Neutrophil (primary cell): Measurements from ENCODE around the gene PLOD3.

Source experiments
- H3K27ac ChIP-seq: fragments of 200-600 bp; sonication (generic); 2 replicates; pipeline ENCODE4 v1.5.1; 2016; ENCODE audit warnings: mild to moderate bottlenecking, moderate library complexity
- H3K27me3 ChIP-seq: fragments of 200-600 bp; sonication (generic); 2 replicates; pipeline ENCODE4 v1.6.0; 2016; ENCODE audit warnings: mild to moderate bottlenecking
- H3K36me3 ChIP-seq: fragments of 200-600 bp; sonication (generic); 2 replicates; pipeline ENCODE4 v1.5.1; 2017
- H3K4me1 ChIP-seq, 2 experiments: fragments of 200-600 bp in 1 of 2; sonication (generic) in 1 of 2; 1 replicate in 1 of 2; 2 replicates in 1 of 2; pipeline versions ENCODE4 v1.5.1 to v1.6.1; 2013 to 2016; ENCODE audit warnings: low read depth in 1 of 2, low read length in 1 of 2, mild to moderate bottlenecking in 1 of 2, moderate library complexity in 1 of 2; ENCODE audit not compliant: control insufficient read depth in 1 of 2, insufficient read depth in 1 of 2
- H3K4me3 ChIP-seq, 2 experiments: fragments of 200-600 bp in 1 of 2; sonication (generic) in 1 of 2; 1 replicate in 1 of 2; 2 replicates in 1 of 2; pipeline ENCODE4 v1.5.1; 2013 to 2016; ENCODE audit warnings: low read depth in 1 of 2, low read length in 1 of 2, mild to moderate bottlenecking in 1 of 2, moderate library complexity in 1 of 2
- H3K9me3 ChIP-seq: fragments of 200-600 bp; sonication (generic); 2 replicates; pipeline ENCODE4 v1.5.1; 2016
- CTCF ChIP-seq: fragments of 200-600 bp; sonication (generic); IDR thresholded peaks from 2 replicates; pipeline ENCODE4 v1.5.1; 2016; ENCODE audit warnings: antibody characterized with exemption

Gene PLOD3

GRCh38 chr7:101220295-101220694 is 2.9 kb upstream of the PLOD3 start:
- no peaks in the 10 kb centered on the region for H3K27me3 ChIP-seq
- peaks cover 19 to 23% of the 10 kb centered on the region in 2 experiments for H3K4me1 ChIP-seq
- TF ChIP-seq CTCF: no peak
- no peak overlapping the region for H3K27ac ChIP-seq
- peaks cover 34% of the 10 kb centered on the region for H3K36me3 ChIP-seq
- no peaks in the 10 kb centered on the region for H3K9me3 ChIP-seq
- no peak overlapping the region for H3K4me3 ChIP-seq

GRCh38 chr7:101218236-101219125 is 1.1 kb upstream of the PLOD3 start:
- peaks cover 19 to 23% of the 10 kb centered on the region in 2 experiments for H3K4me1 ChIP-seq
- H3K36me3 ChIP-seq: peaks cover 19% of the 10 kb centered on the region
- peak overlapping the region; percentile 93 for H3K27ac ChIP-seq
- H3K27me3 ChIP-seq: no peaks in the 10 kb centered on the region
- H3K9me3 ChIP-seq: no peaks in the 10 kb centered on the region
- TF ChIP-seq CTCF: no peak
- peak overlapping the region; percentile 88 to 100 for H3K4me3 ChIP-seq

GRCh38 chr7:101216860-101217387 is 457 bp downstream of the PLOD3 start:
- Histone ChIP-seq H3K27ac (peak overlapping the region; percentile 93), H3K9me3 (no peaks in the 10 kb centered on the region), H3K27me3 (no peaks in the 10 kb centered on the region), H3K4me3 (peak overlapping the region; percentile 88 to 100), H3K4me1 (peaks cover 19 to 23% of the 10 kb centered on the region in 2 experiments), H3K36me3 (peaks cover 11% of the 10 kb centered on the region)
- TF ChIP-seq CTCF: no peak

- no peak for TF ChIP-seq CTCF
- Histone ChIP-seq H3K9me3 (no peaks in the 10 kb centered on the region), H3K27me3 (no peaks in the 10 kb centered on the region), H3K27ac (peak overlapping the region; percentile 93), H3K4me1 (peaks cover 19 to 23% of the 10 kb centered on the region in 2 experiments), H3K4me3 (peak overlapping the region; percentile 88 to 100), H3K36me3 (peaks cover 14% of the 10 kb centered on the region)
Observed at GRCh38 chr7:101216001-101216859, 1.2 kb downstream of the PLOD3 start.

- no peaks in the 10 kb centered on the region for H3K27me3 ChIP-seq
- no peak overlapping the region for H3K27ac ChIP-seq
- H3K36me3 ChIP-seq: peaks cover 46% of the 10 kb centered on the region
- H3K9me3 ChIP-seq: no peaks in the 10 kb centered on the region
- TF ChIP-seq CTCF: no peak
- no peak overlapping the region for H3K4me3 ChIP-seq
- H3K4me1 ChIP-seq: peaks cover 8 to 10% of the 10 kb centered on the region in 2 experiments
Observed at GRCh38 chr7:101212014-101212413, 5.4 kb downstream of the PLOD3 start.
